Left lung (tissue), 14 donors: ENCODE data around the gene HMOX2. TPM values are rescaled to one million over a fixed set of nuclear protein-coding genes. Genes with fewer than 3 reads are reported as not detected.

ENCODE experiments used
- ATAC-seq: fragments of 200-7000 bp; cut with Tn5 transposase; one replicate; pipeline ENCODE4 v1.9.1; 2020; ENCODE audit warnings: moderate library complexity
- DNase-seq, 4 donors: peaks; one replicate each; pipeline ENCODE4 v3.0.0-alpha.2; 2013 to 2020
- H3K27ac ChIP-seq, 2 donors: fragments of 200-600 bp; sonication (generic) in 1 of 2; one replicate each; pipeline versions ENCODE4 v1.5.0 to v1.8.0; 2020 to 2021
- H3K27me3 ChIP-seq, 2 donors: fragments of 200-600 bp; sonication (generic) in 1 of 2; one replicate each; pipeline versions ENCODE4 v1.5.0 to v1.8.0; 2020 to 2021
- H3K36me3 ChIP-seq, 2 donors: fragments of 200-600 bp; sonication (generic) in 1 of 2; one replicate each; pipeline versions ENCODE4 v1.5.0 to v1.8.0; 2020 to 2021
- H3K4me1 ChIP-seq, 2 donors: fragments of 200-600 bp; one replicate each; pipeline ENCODE4 v1.8.0; 2021
- H3K4me3 ChIP-seq, 2 donors: fragments of 200-600 bp; sonication (generic) in 1 of 2; one replicate each; pipeline versions ENCODE4 v1.5.0 to v1.8.0; 2020 to 2021; ENCODE audit warnings: mild to moderate bottlenecking in 1 of 2
- H3K9me3 ChIP-seq, 2 donors: fragments of 200-600 bp; sonication (generic) in 1 of 2; one replicate each; pipeline versions ENCODE4 v1.5.0 to v1.8.0; 2020 to 2021
- CTCF ChIP-seq, 2 donors: fragments of 200-600 bp; sonication (generic) in 1 of 2; IDR thresholded peaks; one replicate each; pipeline versions ENCODE4 v1.5.0 to v1.8.0; 2021; ENCODE audit warnings: antibody characterized with exemption in 2 of 2
- intact Hi-C, 2 donors: fragments of 100-400 bp; cut with DNase I; formaldehyde crosslinking; loops; one replicate each; pipeline versions ENCODE4 v1.11.2 to v1.14.2; 2022
- long read RNA-seq, 12 donors: library from polyadenylated mRNA in 2 of 12; unstranded in 2 of 12; transcript quantifications; one replicate each; pipeline ENCODE4 v2.0.0 and lab custom pipeline, GENCODE V29; 2019 to 2026
- polyA plus RNA-seq, 6 donors: library from polyadenylated mRNA; unstranded; fragments of 120-200 nt; gene quantifications; one replicate each; pipeline ENCODE4 v1.2.1, GENCODE V29; 2013; ENCODE audit not compliant: insufficient read length in 6 of 6
- total RNA-seq, 2 donors: library from RNA; stranded (reverse); fragmentation: NEBNext Ultra II Directional; extraction: Animal tissue kit (Norgen Biotek cat#: 25700); gene quantifications; one replicate each; pipeline ENCODE4 v1.2.1, GENCODE V29; 2021
- donor health status: DM: no; HTN: yes; CAD: no.
- donor health status: DM: no; HTN: no; CAD: no.

The HMOX2 gene
- total RNA-seq = 10 to 100 TPM; 50.8 to 51.5 TPM
- polyA plus RNA-seq = 10 to 100 TPM; 36.2 to 52.1 (median 38.2) TPM
- long read RNA-seq, donor 1, transcript HMOX2-208 (6 exons, 2,147 nt) = major isoform, 15 of 72 reads
- long read RNA-seq, donor 1, partial matches to known transcripts = 35 of 72 reads
- long read RNA-seq, donor 1, other reads (novel, unspliced or antisense) = 20 of 72 reads
- long read RNA-seq, donor 2, transcript HMOX2-208 (6 exons, 2,147 nt) = major isoform, 15 of 24 reads
- long read RNA-seq, donor 2, partial matches to known transcripts = 7 of 24 reads
- long read RNA-seq, donor 2, other reads (novel, unspliced or antisense) = 0 of 24 reads
- long read RNA-seq, donor 3, transcript HMOX2-208 (6 exons, 2,147 nt) = major isoform, 20 of 23 reads
- long read RNA-seq, donor 3, partial matches to known transcripts = 0 of 23 reads
- long read RNA-seq, donor 3, other reads (novel, unspliced or antisense) = 0 of 23 reads
- long read RNA-seq, donor 4, transcript HMOX2-208 (6 exons, 2,147 nt) = major isoform, 80 of 112 reads
- long read RNA-seq, donor 4, transcript HMOX2-205 (7 exons, 1,797 nt) = minor isoform, 9 of 112 reads
- long read RNA-seq, donor 4, partial matches to known transcripts = 13 of 112 reads
- long read RNA-seq, donor 4, other reads (novel, unspliced or antisense) = 9 of 112 reads
- long read RNA-seq, donor 5, transcript HMOX2-208 (6 exons, 2,147 nt) = major isoform, 13 of 29 reads
- long read RNA-seq, donor 5, partial matches to known transcripts = 12 of 29 reads
- long read RNA-seq, donor 5, other reads (novel, unspliced or antisense) = 0 of 29 reads
- long read RNA-seq, donor 6, transcript HMOX2-208 (6 exons, 2,147 nt) = major isoform, 21 of 35 reads
- long read RNA-seq, donor 6, transcript HMOX2-205 (7 exons, 1,797 nt) = minor isoform, 5 of 35 reads
- long read RNA-seq, donor 6, partial matches to known transcripts = 7 of 35 reads
- long read RNA-seq, donor 6, other reads (novel, unspliced or antisense) = 0 of 35 reads
- long read RNA-seq, donor 7, transcript HMOX2-208 (6 exons, 2,147 nt) = major isoform, 8 of 9 reads
- long read RNA-seq, donor 7, partial matches to known transcripts = 0 of 9 reads
- long read RNA-seq, donor 7, other reads (novel, unspliced or antisense) = 0 of 9 reads
- long read RNA-seq, donor 8, transcript HMOX2-208 (6 exons, 2,147 nt) = major isoform, 14 of 17 reads
- long read RNA-seq, donor 8, partial matches to known transcripts = 0 of 17 reads
- long read RNA-seq, donor 8, other reads (novel, unspliced or antisense) = 0 of 17 reads
- long read RNA-seq, donor 9 = 0 reads
- long read RNA-seq, donor 10, transcript HMOX2-208 (6 exons, 2,147 nt) = major isoform, 121 of 183 reads
- long read RNA-seq, donor 10, transcript HMOX2-205 (7 exons, 1,797 nt) = minor isoform, 19 of 183 reads
- long read RNA-seq, donor 10, partial matches to known transcripts = 8 of 183 reads
- long read RNA-seq, donor 10, other reads (novel, unspliced or antisense) = 29 of 183 reads
- long read RNA-seq, donor 11 = 0 reads
- long read RNA-seq, donor 12, transcript HMOX2-208 (6 exons, 2,147 nt) = major isoform, 9 of 18 reads
- long read RNA-seq, donor 12, partial matches to known transcripts = 5 of 18 reads
- long read RNA-seq, donor 12, other reads (novel, unspliced or antisense) = 0 of 18 reads

- no peaks in the 10 kb centered on the region for H3K36me3 ChIP-seq
- peaks cover 5 to 53% of the 10 kb centered on the region in 2 donors for H3K4me1 ChIP-seq
- TF ChIP-seq CTCF (IDR thresholded peaks at IDR 0.05) = peak; percentile 19 to 30
- ATAC-seq = peak; percentile 95
- intact Hi-C loops = no loop called here
- H3K27me3 ChIP-seq = no peaks in the 10 kb centered on the region
- peak within 1 kb of the TSS; percentile 86 to 99 for H3K4me3 ChIP-seq
- no peaks in the 10 kb centered on the region for H3K9me3 ChIP-seq
- H3K27ac ChIP-seq = peak within 1 kb of the TSS; percentile 87 to 88
- peak; percentile 85 to 98 (median 94) for DNase-seq
Observed at GRCh38 chr16:4475880-4476788, at the start of gene HMOX2. HMOX2 (plus strand) TSS chr16:4476398; CDS start chr16:4505525, 29,127 bp downstream.

- H3K4me3 ChIP-seq = peak overlapping the region; percentile 84 to 97
- H3K4me1 ChIP-seq = peaks cover 9 to 25% of the 10 kb centered on the region in 2 donors
- no peaks in the 10 kb centered on the region for H3K9me3 ChIP-seq
- peaks cover 0 to 18% of the 10 kb centered on the region in 2 donors for H3K36me3 ChIP-seq
- TF ChIP-seq CTCF (IDR thresholded peaks at IDR 0.05) = no peak
- H3K27me3 ChIP-seq = no peaks in the 10 kb centered on the region
- ATAC-seq = no peak
- DNase-seq = no peak
- H3K27ac ChIP-seq = peak overlapping the region in 1 of 2 donors; percentile 94
- intact Hi-C loops = no loop called here
Observed at GRCh38 chr16:4426722-4427372, 49.4 kb upstream of the HMOX2 start.

DNA sequence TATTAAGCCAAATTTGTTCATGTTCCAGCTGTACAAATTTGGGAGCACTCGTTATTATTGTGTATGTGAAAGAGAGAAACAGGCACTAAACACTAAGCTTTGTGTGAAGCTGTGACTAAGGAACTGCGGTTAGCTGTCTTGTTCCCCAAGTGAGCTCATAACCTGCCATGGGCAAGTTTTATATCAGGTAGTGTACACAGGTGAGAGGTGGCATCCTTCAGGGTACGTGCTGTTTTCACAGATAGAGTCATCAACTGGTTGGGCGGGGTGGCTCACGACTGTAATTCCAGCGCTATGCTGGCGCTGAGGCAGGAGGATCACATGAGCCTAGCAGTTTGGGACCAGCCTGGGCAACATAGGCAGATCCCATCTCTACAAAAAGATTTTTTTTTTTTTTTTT, 47.7 kb upstream of the HMOX2 start:
- no peaks in the 10 kb centered on the region for H3K27me3 ChIP-seq
- no peak for ATAC-seq
- DNase-seq = no peak

More for the DNA sequence above, 47.7 kb upstream of the HMOX2 start:
- H3K9me3 ChIP-seq = no peaks in the 10 kb centered on the region
- intact Hi-C loops = no loop called here
- H3K36me3 ChIP-seq = peaks cover 0 to 29% of the 10 kb centered on the region in 2 donors
- peaks cover 9 to 25% of the 10 kb centered on the region in 2 donors for H3K4me1 ChIP-seq
- H3K27ac ChIP-seq = no peak overlapping the region
- TF ChIP-seq CTCF (IDR thresholded peaks at IDR 0.05) = no peak
- no peak overlapping the region for H3K4me3 ChIP-seq
